COLO668 (cell line): ENCODE measurements around the gene ZGPAT.

ENCODE experiments used
- DNase-seq: peaks from one replicate; lab custom pipeline; 2025; ENCODE audit not compliant: unreplicated experiment; lab: John Stamatoyannopoulos, UW

The ZGPAT gene

DNA sequence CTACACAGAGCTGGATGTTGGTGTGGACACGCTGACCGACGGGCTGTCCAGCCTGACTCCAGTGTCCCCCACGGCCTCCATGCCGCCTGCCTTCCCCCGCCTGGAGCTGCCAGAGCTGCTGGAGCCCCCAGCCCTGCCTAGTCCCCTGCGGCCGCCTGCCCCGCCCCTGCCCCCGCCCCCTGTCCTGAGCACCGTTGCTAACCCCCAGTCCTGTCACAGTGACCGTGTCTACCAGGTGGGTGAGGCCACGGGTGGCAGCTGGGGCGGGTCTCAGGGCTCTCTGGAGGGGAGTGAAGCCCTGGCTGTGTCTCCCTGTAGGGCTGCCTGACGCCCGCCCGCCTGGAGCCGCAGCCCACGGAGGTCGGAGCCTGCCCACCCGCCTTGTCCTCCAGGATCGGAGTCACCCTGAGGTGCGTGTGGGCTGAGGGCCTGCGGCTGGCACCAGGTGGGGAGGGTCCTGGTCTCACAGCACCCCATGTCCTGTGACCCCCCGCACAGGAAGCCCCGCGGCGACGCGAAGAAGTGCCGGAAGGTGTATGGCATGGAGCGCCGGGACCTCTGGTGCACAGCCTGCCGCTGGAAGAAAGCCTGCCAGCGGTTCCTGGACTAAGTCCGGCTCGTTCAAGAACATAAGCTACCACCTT is 34.7 kb downstream of the ZGPAT start:
- DNase-seq = no peak

GRCh38 chr20:63743210-63743970 is 35.6 kb downstream of the ZGPAT start:
- no peak for DNase-seq

GRCh38 chr20:63744158-63744557 is 36.3 kb downstream of the ZGPAT start:
- DNase-seq = no peak

DNA sequence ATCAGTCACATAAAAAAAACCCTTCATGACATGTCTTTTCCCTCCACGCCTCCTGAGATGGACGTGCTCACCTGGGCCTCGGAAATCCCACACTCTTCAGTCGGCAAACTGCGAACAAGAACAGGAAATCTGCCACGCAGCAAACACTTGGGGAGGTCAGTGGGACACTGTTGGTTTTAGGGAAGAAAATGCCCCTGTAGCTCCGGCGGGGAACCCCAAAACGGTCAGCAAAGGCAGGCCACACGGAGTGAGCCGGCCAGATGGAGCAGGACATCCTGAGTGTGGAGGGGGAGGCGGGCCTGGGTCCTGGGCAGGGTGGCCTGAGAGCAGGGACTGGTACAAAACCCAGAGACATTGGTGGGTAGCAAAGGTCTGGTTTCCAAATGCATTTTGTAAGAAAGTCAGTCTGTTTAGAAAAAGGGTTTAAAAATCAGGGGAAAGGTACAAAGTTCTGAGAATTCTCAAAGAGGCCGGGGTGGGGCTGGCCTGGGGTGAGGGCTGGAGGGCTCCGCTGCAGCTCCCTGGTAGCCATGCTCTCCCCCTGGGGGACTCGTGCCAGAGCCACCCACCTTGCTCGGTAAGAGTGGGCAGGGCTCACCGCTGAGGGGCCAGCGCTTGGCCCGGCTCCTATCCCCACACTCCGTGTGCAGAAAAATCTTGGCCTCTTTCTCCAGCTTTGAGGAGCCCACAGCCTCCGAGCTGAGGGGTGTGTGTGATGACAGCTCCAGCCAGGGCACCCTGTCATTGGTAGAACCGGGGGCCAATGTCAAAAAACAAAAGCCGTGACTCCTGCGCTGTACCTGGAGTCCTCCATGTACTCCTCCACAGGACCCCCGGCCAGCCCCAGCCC is 37.0 kb downstream of the ZGPAT start:
- DNase-seq = no peak

- DNase-seq = no peak
Observed at GRCh38 chr20:63745424-63745805, 37.6 kb downstream of the ZGPAT start.

DNA sequence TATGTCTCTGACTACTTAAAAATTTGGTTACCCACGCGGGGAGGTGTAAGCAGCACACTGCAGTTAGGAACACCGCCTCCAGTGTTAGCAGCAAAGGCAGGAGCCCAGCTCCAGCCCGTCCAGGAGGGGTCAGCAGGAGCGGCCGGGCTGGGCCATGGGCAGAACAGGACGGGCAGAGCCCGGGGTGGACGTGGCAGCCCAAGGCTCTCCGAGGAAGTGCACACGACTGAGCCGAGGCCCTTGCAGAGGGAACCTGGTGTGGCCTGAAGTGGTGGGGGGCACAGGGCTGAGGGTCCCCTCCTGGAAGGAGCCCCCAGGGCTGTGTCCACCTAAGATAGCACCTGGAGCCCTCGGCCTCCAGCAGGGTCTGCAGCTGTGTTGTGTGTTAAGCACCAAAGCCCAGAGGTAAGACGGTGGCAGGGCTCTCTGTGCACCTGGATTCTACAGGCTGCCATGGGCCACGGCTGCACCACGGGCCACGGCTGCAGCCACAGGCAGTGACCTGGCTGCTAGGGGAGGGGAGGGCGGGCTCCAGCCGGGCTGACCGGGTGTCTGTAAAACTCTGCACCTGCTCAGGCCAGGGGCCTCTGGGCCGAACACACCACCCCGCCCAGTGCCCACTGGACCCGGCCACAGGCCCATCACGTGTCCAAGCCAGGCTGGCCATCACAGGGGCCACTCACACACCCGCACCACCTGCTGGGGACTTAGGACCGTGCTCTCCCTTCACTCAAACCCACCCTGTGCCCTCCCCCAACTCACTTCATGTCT is 38.3 kb downstream of the ZGPAT start:
- DNase-seq = no peak

- no peak for DNase-seq
Observed at GRCh38 chr20:63746751-63747315, 39.0 kb downstream of the ZGPAT start.

DNA sequence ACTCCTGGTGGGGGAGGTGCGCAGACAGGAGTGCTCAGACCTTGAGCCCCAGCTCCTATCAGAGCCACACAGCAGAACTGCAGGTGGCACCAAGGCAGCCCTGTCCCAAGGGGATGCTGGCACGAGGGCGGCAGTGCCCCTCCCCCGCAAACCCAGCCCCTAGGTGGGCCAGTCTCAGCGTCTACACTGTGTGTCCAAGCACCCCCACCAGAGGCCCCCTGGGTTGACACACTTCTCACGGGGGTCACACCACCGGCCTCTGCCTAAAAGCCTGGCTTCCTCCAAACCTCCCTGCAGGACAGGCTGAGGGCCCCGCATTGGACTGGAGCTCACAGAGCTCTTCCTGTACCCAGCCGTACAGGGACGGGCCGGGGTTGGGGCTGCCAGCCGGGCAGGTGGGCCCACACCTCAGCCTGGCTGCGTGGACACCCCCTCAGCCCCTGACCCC is 39.8 kb downstream of the ZGPAT start:
- DNase-seq = no peak

GRCh38 chr20:63748070-63748933 is 40.5 kb downstream of the ZGPAT start:
- no peak for DNase-seq

- DNase-seq = no peak
Observed at GRCh38 chr20:63748934-63749270, 41.1 kb downstream of the ZGPAT start.

DNA sequence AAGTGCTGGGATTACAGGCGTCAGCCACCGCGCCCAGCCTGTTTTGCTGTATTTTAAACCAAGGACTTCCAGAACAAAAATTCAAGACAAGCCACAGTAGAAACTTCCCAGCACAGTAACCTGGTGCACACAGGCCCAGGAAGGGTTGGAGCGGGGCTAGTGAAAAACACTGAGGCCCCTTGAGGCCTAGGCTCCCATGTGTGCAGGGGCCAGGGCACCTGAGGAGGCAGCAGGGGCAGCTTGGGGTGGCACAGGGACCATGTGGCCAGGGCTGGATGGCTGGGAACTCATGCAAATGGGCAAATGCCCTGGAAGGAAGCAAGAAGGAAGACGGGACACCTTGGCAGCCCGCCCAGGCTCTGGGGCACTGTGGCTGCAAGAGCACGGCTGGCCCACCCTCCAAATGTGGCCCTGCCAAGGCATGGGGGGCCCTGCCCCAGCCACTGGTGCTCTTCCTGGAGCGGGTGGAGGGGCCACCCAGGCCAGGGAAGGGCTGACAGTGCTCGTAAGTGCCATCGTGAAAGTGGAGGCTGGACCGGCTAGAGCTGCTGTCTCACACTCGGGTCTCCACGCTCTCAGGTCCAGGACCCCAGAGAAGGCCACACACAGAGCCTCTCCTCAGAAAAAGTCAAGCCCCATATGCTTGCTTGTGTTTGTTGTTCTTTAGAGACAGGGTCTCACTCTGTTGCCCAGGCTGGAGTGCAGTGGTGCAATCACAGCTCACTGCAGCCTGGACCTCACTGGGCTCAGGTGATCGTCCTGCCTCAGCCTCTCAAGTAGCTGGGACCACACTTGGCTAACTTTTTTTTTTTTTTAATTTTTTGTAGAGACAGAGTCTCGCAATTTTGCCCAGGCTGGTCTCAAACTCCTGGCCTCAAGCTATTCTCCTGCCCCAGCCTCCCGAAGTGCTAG is 42.0 kb downstream of the ZGPAT start:
- DNase-seq = no peak

DNA sequence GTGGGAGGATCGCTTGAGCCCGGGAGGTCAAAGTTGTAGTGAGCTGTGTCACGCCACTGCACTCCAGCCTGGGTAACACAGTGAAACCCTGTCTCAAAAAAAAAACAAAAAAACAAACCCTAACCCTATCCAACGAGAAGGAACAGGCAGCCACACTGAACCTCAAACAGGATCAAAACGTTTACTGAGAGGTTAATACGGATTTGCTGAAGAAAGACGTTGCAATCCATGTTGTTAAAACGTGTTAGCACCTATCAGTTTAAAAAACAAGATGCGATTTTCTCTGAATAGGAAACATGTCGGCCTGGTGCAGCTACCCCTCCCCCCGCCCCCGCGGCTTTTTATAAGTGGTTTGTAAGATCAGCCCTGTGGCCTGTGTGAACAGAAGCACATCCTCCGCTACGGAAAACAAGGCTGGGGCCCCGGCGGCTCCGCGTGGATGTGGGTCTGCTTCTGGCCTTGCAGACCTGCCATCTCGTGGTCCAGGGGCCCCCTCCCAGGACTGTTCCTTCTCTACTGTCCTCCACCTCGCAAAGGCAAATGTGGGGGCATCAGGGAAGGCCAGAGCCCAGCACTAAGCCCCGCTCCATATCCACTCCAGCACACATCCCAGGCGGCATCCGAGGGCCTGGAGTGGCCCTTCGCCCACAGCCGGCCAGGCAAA is 43.1 kb downstream of the ZGPAT start:
- no peak for DNase-seq

- DNase-seq = no peak
Observed at GRCh38 chr20:63751471-63752271, 43.8 kb downstream of the ZGPAT start.

DNA sequence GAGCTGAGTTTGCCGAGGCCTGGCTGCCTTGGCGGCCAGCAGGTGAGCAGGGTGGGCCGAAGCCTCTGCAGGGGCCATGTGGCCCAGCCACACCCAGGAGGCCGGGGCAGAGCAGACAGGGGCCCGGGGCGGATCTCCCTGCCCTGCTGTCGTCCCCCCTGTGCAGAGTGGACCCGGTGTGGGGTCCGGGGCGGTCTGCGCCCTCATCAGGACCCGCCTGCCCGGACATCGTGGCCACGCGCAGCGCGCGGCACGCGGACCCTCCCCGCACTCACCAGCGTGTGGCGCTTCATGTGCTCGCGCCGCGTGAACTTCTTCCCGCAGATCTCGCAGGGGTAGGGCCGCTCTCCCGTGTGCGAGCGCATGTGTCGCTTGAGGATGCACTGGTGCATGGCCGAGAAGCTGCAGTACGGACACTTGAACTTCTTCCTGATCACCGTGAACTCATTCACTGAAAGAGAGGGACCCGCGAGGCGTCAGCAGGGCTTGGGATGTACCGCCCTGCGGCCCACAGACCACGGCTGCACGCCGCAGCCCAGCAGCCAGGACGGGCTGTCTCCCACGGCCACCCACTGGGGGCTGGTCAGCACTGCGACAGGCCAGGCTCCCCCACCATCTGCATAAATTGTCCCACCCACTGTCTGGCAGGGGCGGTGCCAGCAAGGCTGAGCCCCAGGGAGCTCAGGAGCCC is 44.7 kb downstream of the ZGPAT start:
- no peak for DNase-seq

DNA sequence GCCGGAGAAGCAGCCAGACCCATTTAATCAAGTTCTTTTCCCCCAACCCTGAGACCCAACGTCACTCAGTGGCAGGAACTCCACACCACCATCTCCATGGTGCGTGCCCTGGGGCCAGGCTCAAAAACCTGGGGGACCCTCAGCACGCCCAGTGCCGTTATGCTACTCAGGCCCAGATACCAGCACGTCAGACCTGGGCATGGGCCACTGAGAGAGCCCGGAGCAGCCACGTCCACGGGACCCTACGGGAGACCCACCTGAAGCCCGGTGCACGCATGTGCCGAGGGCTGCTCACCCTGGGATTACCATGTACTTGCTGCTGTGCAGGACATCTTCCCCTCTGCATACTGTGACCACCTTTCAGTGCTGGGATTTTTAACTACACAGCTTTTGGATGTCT is 45.5 kb downstream of the ZGPAT start:
- DNase-seq = no peak

- no peak for DNase-seq
Observed at GRCh38 chr20:63754008-63754407, 46.2 kb downstream of the ZGPAT start.
